Cardiac muscle cell (in vitro differentiated cells and primary cell): ENCODE data around the gene HMBS. TPM values are rescaled to one million over a fixed set of nuclear protein-coding genes. Genes with fewer than 3 reads are reported as not detected.

Experiments
- DNase-seq, 2 donors: peaks; one replicate each; pipeline versions ENCODE4 v3.0.0 to v3.0.0-alpha.2; 2010 to 2017; ENCODE audit warnings: low read depth in 1 of 2, low spot score in 1 of 2
- H3K27ac ChIP-seq: fragments of 200-600 bp; sonication (generic); 2 replicates; pipeline ENCODE4 v1.5.1; 2016
- H3K27me3 ChIP-seq: fragments of 200-600 bp; sonication (generic); 2 replicates; pipeline ENCODE4 v1.6.0; 2016; ENCODE audit warnings: control low read depth
- H3K36me3 ChIP-seq: fragments of 200-600 bp; sonication (generic); 2 replicates; pipeline ENCODE4 v1.5.1; 2016; ENCODE audit warnings: control low read depth
- H3K4me1 ChIP-seq: fragments of 200-600 bp; sonication (generic); 2 replicates; pipeline ENCODE4 v1.8.1; 2017; ENCODE audit warnings: low read depth, mild to moderate bottlenecking, mixed run types
- H3K4me3 ChIP-seq: fragments of 200-600 bp; sonication (generic); 2 replicates; pipeline ENCODE4 v1.5.1; 2016; ENCODE audit warnings: mild to moderate bottlenecking
- H3K9me3 ChIP-seq: fragments of 200-600 bp; sonication (generic); 2 replicates; pipeline ENCODE4 v1.5.1; 2017; ENCODE audit warnings: low read depth, mild to moderate bottlenecking, control low read depth
- CTCF ChIP-seq: IDR thresholded peaks from 2 replicates; pipeline ENCODE4 v1.5.1; 2012; ENCODE audit warnings: low read depth, mild to moderate bottlenecking, low read length
- polyA plus RNA-seq: library from polyadenylated mRNA; unstranded; fragments of >200 nt; fragmentation: Nextera tagmentation; extraction: Ambion mirVana; gene quantifications from 2 replicates; pipeline ENCODE4 v1.2.1, GENCODE V29; 2016
- total RNA-seq: library from RNA; depleted of rRNA; stranded (reverse); fragments of >200 nt; gene quantifications from 2 replicates; pipeline ENCODE4 v1.2.3, GENCODE V29; 2016

Gene HMBS
- total and polyA plus RNA-seq, 2 experiments from 2014 or later = 9.6 to 92.9 TPM

- no peaks in the 10 kb centered on the region for H3K27me3 ChIP-seq
- no peaks in the 10 kb centered on the region for H3K9me3 ChIP-seq
- no peak overlapping the region for H3K27ac ChIP-seq
- H3K36me3 ChIP-seq = peaks cover 47% of the 10 kb centered on the region
- H3K4me3 ChIP-seq = no peak overlapping the region
- no peak for DNase-seq
- H3K4me1 ChIP-seq = no peaks in the 10 kb centered on the region
- TF ChIP-seq CTCF = no peak
Measured at GRCh38 chr11:119078675-119079420, 5.8 kb upstream of the HMBS start.

GRCh38 chr11:119081682-119082260 is 2.9 kb upstream of the HMBS start:
- no peak overlapping the region for H3K4me3 ChIP-seq
- H3K9me3 ChIP-seq = no peaks in the 10 kb centered on the region
- DNase-seq = no peak
- H3K4me1 ChIP-seq = peaks cover 6% of the 10 kb centered on the region
- H3K27ac ChIP-seq = no peak overlapping the region
- peaks cover 39% of the 10 kb centered on the region for H3K36me3 ChIP-seq
- TF ChIP-seq CTCF = no peak
- H3K27me3 ChIP-seq = no peaks in the 10 kb centered on the region

- no peak for TF ChIP-seq CTCF
- Histone ChIP-seq H3K27me3 (no peaks in the 10 kb centered on the region), H3K9me3 (no peaks in the 10 kb centered on the region), H3K4me1 (peaks cover 6% of the 10 kb centered on the region), H3K27ac (peak overlapping the region; percentile 75), H3K4me3 (peak overlapping the region; percentile 82), H3K36me3 (peaks cover 13% of the 10 kb centered on the region)
- DNase-seq = no peak
Measured at GRCh38 chr11:119085437-119085847, 761 bp downstream of the HMBS start.

- H3K27ac ChIP-seq = no peak overlapping the region
- no peak for DNase-seq
Measured at GRCh38 chr11:119087123-119087522, 2.4 kb downstream of the HMBS start.

GRCh38 chr11:119087747-119088241 is 3.1 kb downstream of the HMBS start:
- Histone ChIP-seq H3K4me3 (no peak overlapping the region), H3K4me1 (peaks cover 7% of the 10 kb centered on the region), H3K27me3 (no peaks in the 10 kb centered on the region), H3K9me3 (no peaks in the 10 kb centered on the region), H3K27ac (no peak overlapping the region), H3K36me3 (peaks cover 9% of the 10 kb centered on the region)
- no peak for DNase-seq
- no peak for TF ChIP-seq CTCF

More at GRCh38 chr11:119087123-119087522, 2.4 kb downstream of the HMBS start:
- TF ChIP-seq CTCF = no peak
- Histone ChIP-seq H3K9me3 (no peaks in the 10 kb centered on the region), H3K36me3 (peaks cover 9% of the 10 kb centered on the region), H3K27me3 (no peaks in the 10 kb centered on the region), H3K4me3 (no peak overlapping the region), H3K4me1 (peaks cover 6% of the 10 kb centered on the region)
